Neural cell (in vitro differentiated cells): ENCODE data around the gene CCNB1IP1.

ENCODE experiments used
- EP300 ChIP-seq: fragments of 450-650 bp; conservative IDR thresholded peaks from 2 replicates; pipeline ENCODE4 v1.6.1; 2014; ENCODE audit warnings: antibody characterized with exemption, mild to moderate bottlenecking, moderate library complexity; ENCODE audit not compliant: poor library complexity, severe bottlenecking
- EZH2 ChIP-seq: fragments of 200-600, 300-800 bp; shearing (Covaris generic), sonication (generic); IDR thresholded peaks from 2 replicates; pipeline ENCODE4 v1.6.1; 2014; ENCODE audit warnings: antibody characterized with exemption, low read length, borderline replicate concordance, mild to moderate bottlenecking; ENCODE audit not compliant: insufficient read depth, poor library complexity, severe bottlenecking
- POLR2AphosphoS5 ChIP-seq: IDR thresholded peaks from 2 replicates; pipeline ENCODE4 v1.6.1; 2012
- RAD21 ChIP-seq: fragments of 450-650 bp; conservative IDR thresholded peaks from 2 replicates; pipeline ENCODE4 v1.6.1; 2014; ENCODE audit warnings: antibody characterized with exemption, mild to moderate bottlenecking, moderate library complexity
- SMC3 ChIP-seq: fragments of 450-650 bp; conservative IDR thresholded peaks from 2 replicates; pipeline ENCODE4 v1.6.1; 2014; ENCODE audit warnings: antibody characterized with exemption, mild to moderate bottlenecking, moderate library complexity; ENCODE audit not compliant: poor library complexity
- TF ChIP-seq, protein P1 (sequence below): fragments of 450-650 bp; IDR thresholded peaks from 2 replicates; pipeline ENCODE4 v1.5.1; 2014; ENCODE audit warnings: antibody characterized with exemption, mild to moderate bottlenecking, moderate library complexity; ENCODE audit not compliant: poor library complexity, severe bottlenecking
- TF ChIP-seq, protein P2 (sequence below): IDR thresholded peaks from 2 replicates; pipeline ENCODE4 v1.6.1; 2012; ENCODE audit warnings: borderline replicate concordance

DNA sequence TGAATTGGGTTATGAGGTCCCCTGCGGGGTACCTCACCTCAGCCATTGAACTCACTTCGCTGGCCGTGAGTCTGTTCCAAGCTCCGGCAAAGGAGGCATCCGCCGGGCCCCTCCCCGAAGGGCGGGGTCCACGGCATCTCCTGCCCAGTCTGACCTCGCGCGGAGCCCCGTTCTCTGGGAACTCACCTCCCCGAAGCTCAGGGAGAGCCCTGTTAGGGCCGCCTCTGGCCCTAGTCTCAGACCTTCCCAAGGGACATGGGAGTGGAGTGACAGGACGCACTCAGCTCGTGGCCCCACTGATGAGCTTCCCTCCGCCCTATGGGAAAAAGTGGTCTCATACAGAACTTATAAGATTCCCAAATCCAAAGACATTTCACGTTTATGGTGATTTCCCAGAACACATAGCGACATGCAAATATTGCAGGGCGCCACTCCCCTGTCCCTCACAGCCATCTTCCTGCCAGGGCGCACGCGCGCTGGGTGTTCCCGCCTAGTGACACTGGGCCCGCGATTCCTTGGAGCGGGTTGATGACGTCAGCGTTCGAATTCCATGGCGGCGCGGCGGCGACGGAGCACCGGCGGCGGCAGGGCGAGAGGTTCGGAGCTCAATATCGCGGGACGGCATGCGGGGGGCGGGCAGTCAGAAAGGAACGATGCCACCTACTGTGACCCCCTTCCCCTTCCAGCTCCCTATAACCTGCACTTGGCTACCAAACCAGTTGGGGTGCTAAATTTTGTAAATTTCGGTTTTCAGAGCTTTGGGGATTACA lies 10.2 kb upstream of the CCNB1IP1 start, which contains the start of gene PARP2:
- TF ChIP-seq, protein P1, sequence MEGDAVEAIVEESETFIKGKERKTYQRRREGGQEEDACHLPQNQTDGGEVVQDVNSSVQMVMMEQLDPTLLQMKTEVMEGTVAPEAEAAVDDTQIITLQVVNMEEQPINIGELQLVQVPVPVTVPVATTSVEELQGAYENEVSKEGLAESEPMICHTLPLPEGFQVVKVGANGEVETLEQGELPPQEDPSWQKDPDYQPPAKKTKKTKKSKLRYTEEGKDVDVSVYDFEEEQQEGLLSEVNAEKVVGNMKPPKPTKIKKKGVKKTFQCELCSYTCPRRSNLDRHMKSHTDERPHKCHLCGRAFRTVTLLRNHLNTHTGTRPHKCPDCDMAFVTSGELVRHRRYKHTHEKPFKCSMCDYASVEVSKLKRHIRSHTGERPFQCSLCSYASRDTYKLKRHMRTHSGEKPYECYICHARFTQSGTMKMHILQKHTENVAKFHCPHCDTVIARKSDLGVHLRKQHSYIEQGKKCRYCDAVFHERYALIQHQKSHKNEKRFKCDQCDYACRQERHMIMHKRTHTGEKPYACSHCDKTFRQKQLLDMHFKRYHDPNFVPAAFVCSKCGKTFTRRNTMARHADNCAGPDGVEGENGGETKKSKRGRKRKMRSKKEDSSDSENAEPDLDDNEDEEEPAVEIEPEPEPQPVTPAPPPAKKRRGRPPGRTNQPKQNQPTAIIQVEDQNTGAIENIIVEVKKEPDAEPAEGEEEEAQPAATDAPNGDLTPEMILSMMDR = peak; percentile 32
- peak; percentile 83 for TF ChIP-seq EP300
- TF ChIP-seq EZH2 = no peak
- no peak for TF ChIP-seq RAD21
- peak; percentile 99 for TF ChIP-seq POLR2AphosphoS5
- TF ChIP-seq, protein P2, sequence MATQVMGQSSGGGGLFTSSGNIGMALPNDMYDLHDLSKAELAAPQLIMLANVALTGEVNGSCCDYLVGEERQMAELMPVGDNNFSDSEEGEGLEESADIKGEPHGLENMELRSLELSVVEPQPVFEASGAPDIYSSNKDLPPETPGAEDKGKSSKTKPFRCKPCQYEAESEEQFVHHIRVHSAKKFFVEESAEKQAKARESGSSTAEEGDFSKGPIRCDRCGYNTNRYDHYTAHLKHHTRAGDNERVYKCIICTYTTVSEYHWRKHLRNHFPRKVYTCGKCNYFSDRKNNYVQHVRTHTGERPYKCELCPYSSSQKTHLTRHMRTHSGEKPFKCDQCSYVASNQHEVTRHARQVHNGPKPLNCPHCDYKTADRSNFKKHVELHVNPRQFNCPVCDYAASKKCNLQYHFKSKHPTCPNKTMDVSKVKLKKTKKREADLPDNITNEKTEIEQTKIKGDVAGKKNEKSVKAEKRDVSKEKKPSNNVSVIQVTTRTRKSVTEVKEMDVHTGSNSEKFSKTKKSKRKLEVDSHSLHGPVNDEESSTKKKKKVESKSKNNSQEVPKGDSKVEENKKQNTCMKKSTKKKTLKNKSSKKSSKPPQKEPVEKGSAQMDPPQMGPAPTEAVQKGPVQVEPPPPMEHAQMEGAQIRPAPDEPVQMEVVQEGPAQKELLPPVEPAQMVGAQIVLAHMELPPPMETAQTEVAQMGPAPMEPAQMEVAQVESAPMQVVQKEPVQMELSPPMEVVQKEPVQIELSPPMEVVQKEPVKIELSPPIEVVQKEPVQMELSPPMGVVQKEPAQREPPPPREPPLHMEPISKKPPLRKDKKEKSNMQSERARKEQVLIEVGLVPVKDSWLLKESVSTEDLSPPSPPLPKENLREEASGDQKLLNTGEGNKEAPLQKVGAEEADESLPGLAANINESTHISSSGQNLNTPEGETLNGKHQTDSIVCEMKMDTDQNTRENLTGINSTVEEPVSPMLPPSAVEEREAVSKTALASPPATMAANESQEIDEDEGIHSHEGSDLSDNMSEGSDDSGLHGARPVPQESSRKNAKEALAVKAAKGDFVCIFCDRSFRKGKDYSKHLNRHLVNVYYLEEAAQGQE = peak; percentile 71
- no peak for TF ChIP-seq SMC3
